GM13976 (cell line): Measurements from ENCODE around the gene CAMK1D.

Experiments used
- DNase-seq: peaks from one replicate; pipeline ENCODE4 v3.0.0; 2012; ENCODE audit warnings: low spot score
- CTCF ChIP-seq: IDR thresholded peaks from 2 replicates; pipeline ENCODE4 v1.5.1; 2012; ENCODE audit warnings: borderline replicate concordance, mild to moderate bottlenecking; ENCODE audit not compliant: insufficient read depth; ENCODE audit errors: extremely low read depth, missing control alignments, control extremely low read depth
- in situ Hi-C: fragments of 300-500 bp; cut with MboI; formaldehyde crosslinking; loops from one replicate; pipeline ENCODE4 v1.12.0; 2022; ENCODE audit warnings: low sequenced_read_pairs, mixed read lengths, inconsistent platforms; ENCODE audit not compliant: unreplicated experiment

CAMK1D gene

GRCh38 chr10:12512332-12513002 lies 163.1 kb downstream of the CAMK1D start:
- TF ChIP-seq CTCF = no peak
- in situ Hi-C loops = no loop called here
- no peak for DNase-seq

- no peak for TF ChIP-seq CTCF
- DNase-seq = no peak
- in situ Hi-C loops = no loop called here
Measured at GRCh38 chr10:12513003-12513365, 163.6 kb downstream of the CAMK1D start.

- TF ChIP-seq CTCF = no peak
- DNase-seq = no peak
- in situ Hi-C loops = no loop called here
Measured at GRCh38 chr10:12513775-12514673, 164.7 kb downstream of the CAMK1D start.

- no peak for TF ChIP-seq CTCF
- DNase-seq = no peak
- in situ Hi-C loops = no loop called here
Measured at GRCh38 chr10:12518024-12518423, 168.7 kb downstream of the CAMK1D start.

GRCh38 chr10:12521423-12521822 lies 172.1 kb downstream of the CAMK1D start:
- in situ Hi-C loops = no loop called here
- no peak for DNase-seq
- no peak for TF ChIP-seq CTCF

GRCh38 chr10:12526311-12526710 lies 177.0 kb downstream of the CAMK1D start:
- TF ChIP-seq CTCF = no peak
- in situ Hi-C loops = no loop called here
- no peak for DNase-seq
